ENCODE results near the gene AFG3L2.

GRCh38 chr18:12281861-12282260 lies 95.2 kb downstream of the AFG3L2 start:
- TF ChIP-seq TAF1 (IDR thresholded peaks at IDR 0.05; ENCODE audit: borderline replicate concordance, insufficient read depth, low read length) (no peak), POLR2AphosphoS5 (IDR thresholded peaks at IDR 0.05; ENCODE audit: low read depth, low read length) (no peak)

Data from PFSK-1 (cell line).